K562 (cell line): ENCODE results near the gene RRAGD.

Source experiments
- CBX3 ChIP-seq, 2 experiments: IDR thresholded peaks; 1 replicate in 1 of 2; 2 replicates in 1 of 2; pipeline ENCODE4 v1.6.1; 2012; ENCODE audit warnings: inconsistent platforms in 2 of 2, low read length in 2 of 2, borderline replicate concordance in 1 of 2, control low read depth in 1 of 2
- CHD1 ChIP-seq: fragments of 200-600 bp; sonication (generic); IDR thresholded peaks from one replicate; pipeline ENCODE4 v1.6.1; 2012; ENCODE audit warnings: mild to moderate bottlenecking, moderate library complexity, low read length, inconsistent platforms
- DPF2 ChIP-seq: fragments of 450-650 bp; IDR thresholded peaks from 2 replicates; pipeline ENCODE4 v1.6.1; 2016
- EP300 ChIP-seq: IDR thresholded peaks from 2 replicates; pipeline ENCODE4 v1.6.1; 2012; ENCODE audit warnings: low read length, improper control_type of control experiment
- POLR2AphosphoS2 ChIP-seq: IDR thresholded peaks from 2 replicates; pipeline ENCODE4 v1.6.1; 2012; ENCODE audit warnings: low read length, improper control_type of control experiment
- RNF2 ChIP-seq: sonication (generic); IDR thresholded peaks from 2 replicates; pipeline ENCODE4 v1.6.1; 2016
- SMAD1 ChIP-seq: fragments of 150-350 bp; IDR thresholded peaks from 2 replicates; pipeline ENCODE4 v1.6.1; 2014; ENCODE audit warnings: low read length, low read depth; ENCODE audit not compliant: partially characterized antibody
- SNIP1 ChIP-seq: fragments of 450-650 bp; IDR thresholded peaks from 2 replicates; pipeline ENCODE4 v1.7.1; 2017; ENCODE audit warnings: low read depth, mild to moderate bottlenecking
- TARDBP ChIP-seq: fragments of 450-650 bp; IDR thresholded peaks from 2 replicates; pipeline ENCODE4 v1.6.1; 2016
- XRCC4 ChIP-seq: IDR thresholded peaks from one replicate; pipeline ENCODE4 v1.6.1; 2011; ENCODE audit not compliant: insufficient read depth, insufficient read length; ENCODE audit errors: extremely low read depth
- ZNF282 ChIP-seq: sonication (generic); formaldehyde crosslinking; IDR thresholded peaks from 2 replicates; pipeline ENCODE4 v1.8.1; 2023; ENCODE audit warnings: missing genetic modification reagents
- ZNF780A ChIP-seq: fragments of 250-450 bp; sonication (Bioruptor Pico); IDR thresholded peaks from 2 replicates; pipeline ENCODE4 v1.5.0; 2021; ENCODE audit warnings: mild to moderate bottlenecking
- TF ChIP-seq, protein P1 (sequence below): sonication (generic); formaldehyde crosslinking; IDR thresholded peaks from 2 replicates; pipeline ENCODE4 v1.9.0; 2022; ENCODE audit warnings: mild to moderate bottlenecking, missing genetic modification reagents
- TF ChIP-seq, protein P2 (sequence below), 3 experiments: IDR thresholded peaks in 2 of 3; conservative IDR thresholded peaks in 1 of 3; 2 replicates each; pipeline ENCODE4 v1.5.1; 2011 to 2012; ENCODE audit warnings: low read length in 3 of 3, mild to moderate bottlenecking in 3 of 3, control low read depth in 2 of 3, improper control_type of control experiment in 1 of 3, inconsistent platforms in 1 of 3, low read depth in 1 of 3, mixed read lengths in 1 of 3, moderate library complexity in 1 of 3; ENCODE audit not compliant: insufficient read depth in 2 of 3

DNA sequence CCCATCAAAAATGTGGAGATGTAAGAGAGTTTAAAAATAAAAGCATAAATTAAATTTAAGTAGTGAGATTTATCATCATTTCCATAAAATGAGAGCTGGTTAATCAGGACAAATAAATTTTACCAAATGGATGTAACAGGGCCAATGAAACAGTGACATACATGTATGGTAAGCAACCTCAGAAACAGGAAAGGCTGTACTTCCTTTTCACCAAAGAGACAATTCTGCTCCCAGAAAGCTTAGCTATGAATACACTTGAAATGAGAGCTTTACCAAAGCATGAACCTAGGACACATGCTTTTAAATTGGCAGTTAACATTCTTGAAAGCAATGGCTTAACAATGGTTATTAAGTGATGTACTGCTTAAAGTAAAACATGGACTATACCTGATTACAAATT is 47.5 kb downstream of the RRAGD start:
- TF ChIP-seq, protein P1, sequence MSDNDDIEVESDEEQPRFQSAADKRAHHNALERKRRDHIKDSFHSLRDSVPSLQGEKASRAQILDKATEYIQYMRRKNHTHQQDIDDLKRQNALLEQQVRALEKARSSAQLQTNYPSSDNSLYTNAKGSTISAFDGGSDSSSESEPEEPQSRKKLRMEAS (CRISPR knock-in tag), result no peak
- TF ChIP-seq XRCC4 (no peak), ZNF282 (CRISPR knock-in tag) (no peak), CHD1 (no peak), SMAD1 (no peak), TARDBP (no peak), POLR2AphosphoS2 (no peak), DPF2 (no peak), RNF2 (no peak), SNIP1 (no peak), CBX3 (IDR thresholded peaks at IDR 0.05; ENCODE audit: borderline replicate concordance in 1 of 2, low read length in 2 of 2) (no peak), EP300 (no peak), ZNF780A (CRISPR knock-in tag) (no peak)
- TF ChIP-seq, protein P2, sequence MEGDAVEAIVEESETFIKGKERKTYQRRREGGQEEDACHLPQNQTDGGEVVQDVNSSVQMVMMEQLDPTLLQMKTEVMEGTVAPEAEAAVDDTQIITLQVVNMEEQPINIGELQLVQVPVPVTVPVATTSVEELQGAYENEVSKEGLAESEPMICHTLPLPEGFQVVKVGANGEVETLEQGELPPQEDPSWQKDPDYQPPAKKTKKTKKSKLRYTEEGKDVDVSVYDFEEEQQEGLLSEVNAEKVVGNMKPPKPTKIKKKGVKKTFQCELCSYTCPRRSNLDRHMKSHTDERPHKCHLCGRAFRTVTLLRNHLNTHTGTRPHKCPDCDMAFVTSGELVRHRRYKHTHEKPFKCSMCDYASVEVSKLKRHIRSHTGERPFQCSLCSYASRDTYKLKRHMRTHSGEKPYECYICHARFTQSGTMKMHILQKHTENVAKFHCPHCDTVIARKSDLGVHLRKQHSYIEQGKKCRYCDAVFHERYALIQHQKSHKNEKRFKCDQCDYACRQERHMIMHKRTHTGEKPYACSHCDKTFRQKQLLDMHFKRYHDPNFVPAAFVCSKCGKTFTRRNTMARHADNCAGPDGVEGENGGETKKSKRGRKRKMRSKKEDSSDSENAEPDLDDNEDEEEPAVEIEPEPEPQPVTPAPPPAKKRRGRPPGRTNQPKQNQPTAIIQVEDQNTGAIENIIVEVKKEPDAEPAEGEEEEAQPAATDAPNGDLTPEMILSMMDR (IDR thresholded peaks at IDR 0.05 in 2 of 3, conservative IDR thresholded peaks at IDR 0.05 in 1 of 3; ENCODE audit: insufficient read depth in 2 of 3, low read depth in 1 of 3, low read length in 3 of 3), result no peak
